ENCODE measurements around the gene AJUBA.
A peak's percentile ranks its signal among the peaks of the same experiment; 100 is the strongest.
"Not testable (repeated sequence)": the region's sequence is repeated elsewhere in the genome, so short reads cannot be mapped to it uniquely, and the experiment has no call there.

The AJUBA gene

DNA sequence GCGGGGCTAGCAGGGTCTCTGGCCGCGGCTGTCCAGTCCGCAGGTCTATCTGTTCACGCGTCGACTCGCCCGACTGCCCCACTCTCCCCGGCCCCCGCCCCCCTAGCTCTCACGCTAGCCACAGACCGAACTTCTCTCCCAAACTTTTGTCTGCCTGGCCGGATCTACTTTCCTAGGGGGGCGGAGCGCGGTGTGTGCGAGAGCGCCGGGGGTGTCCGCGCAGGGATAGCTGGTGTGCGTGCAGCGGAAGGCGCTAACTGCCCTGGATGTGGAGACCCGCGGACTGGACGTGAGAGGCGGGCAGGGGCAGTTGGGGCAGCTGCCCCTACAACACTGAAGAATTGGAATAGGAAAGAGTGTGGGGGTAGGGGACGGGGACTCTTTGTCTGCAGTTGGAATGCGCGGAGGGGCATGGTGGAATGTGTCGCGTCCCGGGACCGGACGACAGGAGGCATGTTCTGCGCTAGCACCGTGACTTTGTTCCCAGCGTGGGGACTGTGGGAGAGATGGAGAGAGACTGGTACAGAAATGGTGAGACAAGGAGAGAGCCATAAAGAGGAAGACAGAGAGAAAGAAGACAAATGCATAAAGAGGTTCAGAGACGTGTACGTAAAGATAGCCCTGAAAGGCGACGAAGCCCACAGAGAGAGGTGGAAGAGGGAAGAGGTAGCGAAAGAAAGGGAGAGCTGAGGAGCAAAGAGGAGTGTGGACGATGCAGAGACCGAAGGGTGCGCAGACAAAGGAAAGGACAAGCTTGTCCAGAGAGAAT is at the start of gene AJUBA:
Gene AJUBA, minus strand, starts transcription at position 75 of the 769 bp plus-strand sequence. CDS start 285 bp downstream, outside the sequence.
- no peak for FAIRE-seq

- no peak for FAIRE-seq
Observed at GRCh38 chr14:23030936-23031335, 48.6 kb upstream of the AJUBA start.

DNA sequence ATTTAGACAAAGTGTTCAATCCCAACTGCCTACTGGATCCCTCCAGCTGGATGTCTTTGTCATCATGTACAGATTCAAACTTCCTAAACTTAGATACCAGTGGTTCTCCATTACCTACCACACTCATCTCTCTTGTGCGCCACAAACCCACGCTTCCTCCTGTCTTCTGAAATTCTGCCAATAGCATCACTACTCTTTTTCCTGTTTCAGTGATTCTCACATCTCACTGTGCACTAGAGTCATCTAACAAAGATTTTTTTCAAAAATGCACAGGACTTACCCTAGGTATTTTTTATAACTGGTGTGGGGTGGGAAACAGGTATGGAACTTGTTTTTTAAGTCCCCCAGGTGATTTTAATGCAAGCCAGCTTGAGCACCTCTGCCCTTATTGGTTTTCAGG is 46.4 kb upstream of the AJUBA start:
- FAIRE-seq: no peak

DNA sequence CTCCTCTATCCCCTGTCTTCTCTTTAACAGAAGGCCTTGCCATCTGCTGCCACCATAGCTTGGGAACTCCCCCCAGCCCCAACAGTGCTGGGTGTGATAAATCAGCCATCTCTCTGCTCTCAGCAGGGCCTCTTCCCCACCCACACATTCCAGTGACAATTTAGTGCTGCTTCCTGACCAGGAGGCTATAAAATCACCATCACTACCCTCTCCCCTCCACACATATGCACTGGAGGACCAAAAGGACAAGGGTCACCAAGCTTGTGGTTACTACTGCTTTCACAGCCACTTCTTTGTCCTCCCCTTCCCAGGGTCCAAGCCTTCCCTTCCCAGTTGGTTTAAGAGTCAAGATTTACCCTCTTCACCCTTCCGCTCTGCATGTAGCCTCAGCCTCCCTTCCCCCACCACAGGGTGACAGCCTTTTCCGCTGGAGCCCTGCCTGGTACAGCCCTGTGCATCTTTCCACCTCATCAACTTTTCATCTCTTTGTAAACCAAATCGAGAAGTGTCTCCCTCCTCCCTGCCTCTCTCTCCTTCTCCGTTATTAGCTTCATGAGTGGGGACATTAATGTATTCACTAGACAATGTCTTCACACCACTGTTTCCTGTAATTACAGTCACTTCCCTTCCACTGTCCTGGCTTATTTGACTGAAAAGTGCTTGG is 42.9 kb upstream of the AJUBA start:
- no peak for FAIRE-seq

DNA sequence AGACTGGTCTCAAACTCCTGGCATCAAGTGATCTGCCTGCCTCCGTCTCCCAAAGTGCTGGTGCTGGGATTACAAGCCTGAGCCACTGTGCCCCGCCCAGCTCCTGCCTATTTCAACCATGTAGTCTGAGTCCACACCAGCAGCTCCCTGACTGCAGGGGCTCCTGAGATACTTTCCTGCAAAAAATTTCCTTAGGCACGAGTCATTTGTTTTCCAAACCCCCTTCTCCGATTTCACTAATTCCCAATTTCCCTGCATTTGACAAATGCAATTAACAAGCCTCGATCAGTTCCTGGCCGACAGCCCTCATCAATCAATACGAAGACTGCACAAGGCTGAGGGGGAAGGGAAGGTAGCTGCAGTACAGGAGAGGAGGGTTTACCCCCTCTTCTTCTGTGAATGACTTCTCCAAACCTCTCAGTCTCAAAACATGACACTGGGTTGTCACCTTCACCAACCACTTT is 42.3 kb upstream of the AJUBA start:
- no peak for FAIRE-seq

DNA sequence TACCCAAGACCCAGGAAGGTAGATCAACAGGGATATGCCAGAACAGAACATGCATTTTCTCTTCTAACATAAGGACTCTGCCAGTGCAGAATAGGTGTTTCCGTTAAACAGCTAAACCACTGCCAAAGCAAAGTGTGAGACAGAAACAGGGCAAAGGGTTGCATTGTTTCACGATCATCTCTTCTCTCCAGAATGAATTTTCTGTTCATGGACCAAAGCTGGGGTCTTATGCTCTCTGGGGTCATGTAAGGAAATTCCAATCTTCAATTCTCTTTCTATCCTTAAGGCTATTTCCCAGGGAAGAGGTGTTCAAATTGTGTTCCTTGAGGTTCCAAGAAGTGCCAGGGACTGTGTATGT is 41.4 kb upstream of the AJUBA start:
- no peak for FAIRE-seq

DNA sequence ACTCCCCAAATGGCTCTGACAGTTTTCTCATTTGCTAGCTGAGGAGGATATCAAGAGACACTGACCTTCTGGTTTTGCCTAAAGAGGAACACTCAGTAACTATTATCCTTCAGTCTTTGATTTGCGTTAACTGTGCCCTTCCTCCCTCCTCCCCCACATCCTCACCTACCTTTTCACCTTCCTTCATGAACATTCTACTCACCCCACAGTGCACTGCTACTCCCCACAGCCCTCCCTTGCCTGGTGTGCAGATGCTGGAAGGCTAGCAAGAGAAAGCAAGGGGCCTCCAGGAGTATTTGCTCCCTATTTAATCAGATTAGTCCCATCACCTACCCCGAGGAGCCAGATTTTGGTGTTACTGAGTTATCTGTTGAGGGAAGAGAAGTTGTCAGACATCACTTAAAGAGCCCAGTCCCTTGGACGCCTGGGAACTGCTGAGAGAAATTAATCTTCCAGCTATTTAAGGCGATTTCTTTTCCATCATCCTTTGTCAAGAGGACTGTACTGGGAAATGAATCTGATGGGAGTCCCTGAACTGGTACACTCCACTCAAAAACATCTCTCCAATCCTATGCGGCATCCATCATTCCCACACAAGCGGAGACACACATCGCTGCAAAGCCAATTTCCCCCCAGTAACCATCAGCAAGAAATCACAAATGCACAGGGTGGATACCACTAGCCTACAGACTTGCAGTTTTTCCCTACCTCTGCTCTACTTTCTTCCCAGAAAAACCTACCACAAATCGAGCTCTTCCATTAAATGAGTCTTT is 40.9 kb upstream of the AJUBA start:
- no peak for FAIRE-seq

GRCh38 chr14:23021889-23022442 is 39.6 kb upstream of the AJUBA start:
- no peak for FAIRE-seq

GRCh38 chr14:23021434-23021833 is 39.1 kb upstream of the AJUBA start:
- no peak for FAIRE-seq

GRCh38 chr14:23020143-23021128 is 38.1 kb upstream of the AJUBA start:
- no peak for FAIRE-seq

GRCh38 chr14:23018107-23018506 is 35.8 kb upstream of the AJUBA start:
- no peak for FAIRE-seq

GRCh38 chr14:23017091-23017490 is 34.7 kb upstream of the AJUBA start:
- no peak for FAIRE-seq

DNA sequence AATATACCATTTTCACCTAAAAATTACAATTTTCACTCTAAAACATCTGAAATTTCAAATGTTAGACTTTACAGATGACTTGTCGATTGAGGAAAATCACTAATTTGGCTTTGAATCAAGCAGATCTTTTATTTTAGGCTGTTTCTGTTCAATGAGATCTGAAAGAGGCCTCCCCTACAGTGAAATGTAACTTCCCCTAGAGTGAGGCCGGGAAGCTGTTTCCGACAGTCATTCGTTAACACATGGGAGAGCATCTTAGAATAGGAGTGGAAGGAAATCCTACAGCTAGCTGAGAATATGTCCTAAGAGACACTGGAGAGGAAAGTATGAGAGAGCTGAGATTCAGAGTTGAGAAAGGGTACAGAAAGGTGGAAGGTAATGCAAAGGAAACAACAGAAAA is 33.3 kb upstream of the AJUBA start:
- no peak for FAIRE-seq

DNA sequence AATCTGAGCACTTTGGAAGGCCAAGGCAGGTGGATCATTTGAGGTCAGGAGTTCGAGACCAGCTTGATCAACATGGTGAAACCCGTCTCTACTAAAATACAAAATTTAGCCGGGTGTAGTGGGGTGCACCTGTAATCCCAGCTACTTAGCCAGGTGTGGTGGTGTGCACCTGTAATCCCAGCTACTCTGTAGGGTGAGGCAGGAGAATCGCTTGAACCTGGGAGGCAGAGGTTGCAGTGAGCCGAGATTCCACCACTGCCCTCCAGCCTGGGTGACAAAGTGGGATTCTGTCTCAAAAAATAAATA is 31.4 kb upstream of the AJUBA start:
- not testable (repeated sequence) for FAIRE-seq

DNA sequence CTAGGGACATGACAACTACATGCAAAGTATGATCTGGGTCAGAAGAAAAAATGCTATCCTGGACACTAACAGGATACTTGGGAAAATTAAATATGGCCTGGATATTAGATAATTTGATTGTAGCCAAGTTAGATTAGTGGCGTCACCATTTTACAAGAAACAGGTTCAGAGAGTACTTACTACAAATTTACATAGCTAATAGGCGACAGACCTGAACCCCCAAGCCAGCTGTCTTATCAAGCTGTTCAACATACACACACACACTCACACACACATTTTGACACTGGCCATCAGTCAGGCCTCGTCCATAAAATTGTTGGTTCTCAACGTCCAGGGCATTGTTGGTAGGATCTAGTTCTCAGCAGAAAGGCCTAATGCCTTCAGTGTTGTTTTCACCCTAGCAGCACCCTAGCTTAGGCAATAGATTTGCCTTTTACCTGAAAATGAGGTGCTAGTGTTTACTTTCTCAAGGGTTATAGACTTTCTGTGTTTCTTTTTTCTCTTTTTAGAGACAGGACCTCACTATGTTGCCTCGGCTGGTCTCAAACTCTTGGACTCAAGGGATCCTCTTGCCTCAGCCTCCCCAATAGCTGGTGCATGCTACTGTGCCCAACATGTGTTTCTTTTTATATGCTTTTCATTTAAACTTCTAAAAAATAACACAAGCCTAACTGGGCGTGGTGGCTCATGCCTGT is 30.9 kb upstream of the AJUBA start:
- FAIRE-seq: no peak

- FAIRE-seq: no peak
Observed at GRCh38 chr14:23009939-23010726, 27.8 kb upstream of the AJUBA start, which contains the start of gene C14orf93. Gene C14orf93, minus strand, starts transcription at chr14:23010143. Its CDS starts 11,120 bp downstream, at chr14:22999023.

DNA sequence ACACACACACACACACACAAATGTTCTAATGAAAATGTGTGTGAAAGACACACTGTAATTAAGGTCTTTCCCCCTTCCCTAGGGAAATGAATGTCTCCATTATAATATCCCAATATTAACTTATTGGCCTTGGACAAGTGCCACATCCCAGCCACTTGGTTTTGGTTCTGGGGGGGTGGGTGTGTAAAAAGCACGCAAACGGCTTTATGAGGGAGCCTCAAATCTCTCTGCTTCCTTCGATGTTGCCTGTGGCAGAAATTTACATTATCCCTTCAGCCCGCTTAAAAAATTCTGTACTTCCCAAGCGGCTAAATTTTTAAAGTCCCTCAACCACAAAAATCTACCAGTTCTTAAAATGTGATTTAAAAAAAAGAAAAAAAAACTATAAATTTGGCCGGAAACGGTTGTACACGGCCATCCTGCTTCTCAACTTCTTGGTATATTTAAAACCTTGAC is 27.2 kb upstream of the AJUBA start:
- no peak for FAIRE-seq

- no peak for FAIRE-seq
Observed at GRCh38 chr14:23008831-23009230, 26.5 kb upstream of the AJUBA start.

- FAIRE-seq: peak; percentile 85
Observed at GRCh38 chr14:23006544-23007419, 24.4 kb upstream of the AJUBA start.

DNA sequence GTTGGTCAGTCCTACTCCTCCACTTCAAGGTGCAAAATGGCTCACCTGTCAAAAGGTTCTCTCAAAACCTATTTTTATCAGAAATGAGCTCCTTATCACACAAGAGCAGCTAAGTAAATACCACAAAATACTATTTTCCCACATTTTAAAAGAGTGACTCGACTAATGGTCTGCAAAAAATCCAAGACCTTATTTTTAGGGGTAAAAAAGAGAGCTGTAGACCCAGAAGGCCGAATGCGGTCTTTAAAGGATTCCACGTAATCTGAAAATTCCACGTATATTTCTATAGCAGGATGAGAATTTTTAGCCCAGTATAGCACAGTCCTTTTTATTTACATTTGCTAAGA is 23.8 kb upstream of the AJUBA start:
- no peak for FAIRE-seq
